Measurements from ENCODE around the gene OSBP2.

DNA sequence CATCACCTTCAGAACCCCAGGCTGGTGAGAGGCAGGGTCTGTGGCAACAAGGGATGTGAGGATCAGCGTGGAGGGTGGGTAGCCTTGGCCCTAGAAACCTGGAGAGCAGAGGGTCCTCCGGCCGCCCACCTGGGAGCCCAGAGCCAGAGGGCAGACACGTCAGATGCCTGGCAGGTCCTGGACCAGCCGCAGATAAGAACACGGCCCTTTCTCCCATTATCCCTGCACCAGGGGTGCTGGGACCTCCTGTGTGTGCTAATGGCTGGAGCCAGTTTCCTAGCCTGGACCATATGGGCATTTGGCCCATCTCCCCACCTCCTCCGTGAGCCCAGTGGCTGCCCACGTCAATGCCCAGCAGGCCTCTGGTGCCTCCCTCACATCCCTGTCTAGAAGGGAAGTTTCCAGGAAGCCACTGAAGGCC, 185.5 kb downstream of the OSBP2 start:
- TF ChIP-seq, protein P1, sequence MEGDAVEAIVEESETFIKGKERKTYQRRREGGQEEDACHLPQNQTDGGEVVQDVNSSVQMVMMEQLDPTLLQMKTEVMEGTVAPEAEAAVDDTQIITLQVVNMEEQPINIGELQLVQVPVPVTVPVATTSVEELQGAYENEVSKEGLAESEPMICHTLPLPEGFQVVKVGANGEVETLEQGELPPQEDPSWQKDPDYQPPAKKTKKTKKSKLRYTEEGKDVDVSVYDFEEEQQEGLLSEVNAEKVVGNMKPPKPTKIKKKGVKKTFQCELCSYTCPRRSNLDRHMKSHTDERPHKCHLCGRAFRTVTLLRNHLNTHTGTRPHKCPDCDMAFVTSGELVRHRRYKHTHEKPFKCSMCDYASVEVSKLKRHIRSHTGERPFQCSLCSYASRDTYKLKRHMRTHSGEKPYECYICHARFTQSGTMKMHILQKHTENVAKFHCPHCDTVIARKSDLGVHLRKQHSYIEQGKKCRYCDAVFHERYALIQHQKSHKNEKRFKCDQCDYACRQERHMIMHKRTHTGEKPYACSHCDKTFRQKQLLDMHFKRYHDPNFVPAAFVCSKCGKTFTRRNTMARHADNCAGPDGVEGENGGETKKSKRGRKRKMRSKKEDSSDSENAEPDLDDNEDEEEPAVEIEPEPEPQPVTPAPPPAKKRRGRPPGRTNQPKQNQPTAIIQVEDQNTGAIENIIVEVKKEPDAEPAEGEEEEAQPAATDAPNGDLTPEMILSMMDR (IDR thresholded peaks at IDR 0.05) = no peak
- TF ChIP-seq KDM1A (IDR thresholded peaks at IDR 0.05; ENCODE audit: low read depth) = no peak

Data from A549 (cell line).